ENCODE measurements around the gene CEP104.

Gene CEP104

GRCh38 chr1:3868464-3869006 is 11.5 kb upstream of the CEP104 start:
- no peaks in the 10 kb centered on the region for H3K27me3 ChIP-seq (ENCODE audit: control insufficient read depth in 3 of 3, insufficient read depth in 3 of 3, low read depth in 1 of 3, low read length in 3 of 3)
- H2BK5ac ChIP-seq (ENCODE audit: low read length): peak overlapping the region; percentile 53
- peak overlapping the region; percentile 95 for H4K91ac ChIP-seq (ENCODE audit: low read depth, low read length, poor library complexity)
- H3K36me3 ChIP-seq (replicated peaks in 1 of 2; ENCODE audit: control insufficient read depth in 2 of 2, insufficient read depth in 2 of 2, low read length in 2 of 2): peaks cover 3 to 13% of the 10 kb centered on the region in 2 donors
- no peak overlapping the region for H2BK15ac ChIP-seq (ENCODE audit: low read length)
- peak overlapping the region; percentile 89 for H3K23ac ChIP-seq (ENCODE audit: low read depth, low read length, poor library complexity)
- H3K4me2 ChIP-seq (ENCODE audit: insufficient read depth, low read length, poor library complexity, severe bottlenecking): no peak overlapping the region
- peak overlapping the region; percentile 90 for H2BK12ac ChIP-seq (ENCODE audit: low read length)
- peak overlapping the region; percentile 82 for H3K14ac ChIP-seq (ENCODE audit: low read length)
- H3K4ac ChIP-seq (ENCODE audit: low read length): peak overlapping the region; percentile 84
- H3K9me3 ChIP-seq (replicated peaks in 1 of 2; ENCODE audit: control insufficient read depth in 2 of 2, insufficient read depth in 1 of 2, low read depth in 1 of 2, low read length in 2 of 2): peaks cover 0 to 9% of the 10 kb centered on the region in 2 donors
- peak overlapping the region; percentile 63 for H2AK5ac ChIP-seq (ENCODE audit: low read depth, low read length)
- H3K18ac ChIP-seq (ENCODE audit: low read length): peak overlapping the region; percentile 17
- H3K79me1 ChIP-seq (ENCODE audit: low read depth, low read length): no peaks in the 10 kb centered on the region
- WGBS, 2 donors (ENCODE audit: extremely low coverage in 2 of 2, insufficient read length in 2 of 2, insufficient replicate concordance in 1 of 2): no CpG with 5 or more reads among the region's 13 CpGs
- peak overlapping the region; percentile 82 for H4K8ac ChIP-seq (ENCODE audit: low read depth, low read length)
- H3K4me1 ChIP-seq (ENCODE audit: control insufficient read depth in 2 of 2, insufficient read depth in 1 of 2, low read depth in 1 of 2, low read length in 2 of 2): peaks cover 0 to 2% of the 10 kb centered on the region in 2 donors
- H3K27ac ChIP-seq (replicated peaks; ENCODE audit: low read length): no peak overlapping the region
- no peak for DNase-seq (ENCODE audit: low spot score)
- H2BK120ac ChIP-seq (ENCODE audit: low read depth, low read length): no peak overlapping the region
- H2AFZ ChIP-seq (ENCODE audit: low read length): no peak overlapping the region
- peak overlapping the region; percentile 77 for H3K9ac ChIP-seq (ENCODE audit: low read depth, low read length, poor library complexity)
- peak overlapping the region in 1 of 2 donors; percentile 17 for H3K4me3 ChIP-seq (ENCODE audit: low read length in 2 of 2)

GRCh38 chr1:3865606-3866160 is 8.7 kb upstream of the CEP104 start:
- H3K18ac ChIP-seq (ENCODE audit: low read length): peak overlapping the region; percentile 28
- peaks cover 3 to 8% of the 10 kb centered on the region in 2 donors for H3K36me3 ChIP-seq (replicated peaks in 1 of 2; ENCODE audit: control insufficient read depth in 2 of 2, insufficient read depth in 2 of 2, low read length in 2 of 2)

GRCh38 chr1:3864884-3865283 is 7.9 kb upstream of the CEP104 start:
- Histone ChIP-seq H3K79me1 (ENCODE audit: low read depth, low read length) (no peaks in the 10 kb centered on the region), H2BK5ac (ENCODE audit: low read length) (no peak overlapping the region), H3K36me3 (replicated peaks in 1 of 2; ENCODE audit: control insufficient read depth in 2 of 2, insufficient read depth in 2 of 2, low read length in 2 of 2) (peaks cover 3 to 8% of the 10 kb centered on the region in 2 donors), H3K27ac (replicated peaks; ENCODE audit: low read length) (no peak overlapping the region), H2AK5ac (ENCODE audit: low read depth, low read length) (no peak overlapping the region), H3K4me2 (ENCODE audit: insufficient read depth, low read length, poor library complexity, severe bottlenecking) (no peak overlapping the region), H2AFZ (ENCODE audit: low read length) (no peak overlapping the region), H4K8ac (ENCODE audit: low read depth, low read length) (no peak overlapping the region), H3K14ac (ENCODE audit: low read length) (no peak overlapping the region), H2BK15ac (ENCODE audit: low read length) (no peak overlapping the region), H3K4me3 (ENCODE audit: low read length in 2 of 2) (no peak overlapping the region), H3K4ac (ENCODE audit: low read length) (no peak overlapping the region), H3K18ac (ENCODE audit: low read length) (no peak overlapping the region), H2BK12ac (ENCODE audit: low read length) (no peak overlapping the region), H3K9me3 (replicated peaks in 1 of 2; ENCODE audit: control insufficient read depth in 2 of 2, insufficient read depth in 1 of 2, low read depth in 1 of 2, low read length in 2 of 2) (peaks cover 0 to 9% of the 10 kb centered on the region in 2 donors), H3K4me1 (ENCODE audit: control insufficient read depth in 2 of 2, insufficient read depth in 1 of 2, low read depth in 1 of 2, low read length in 2 of 2) (no peaks in the 10 kb centered on the region), H3K27me3 (ENCODE audit: control insufficient read depth in 3 of 3, insufficient read depth in 3 of 3, low read depth in 1 of 3, low read length in 3 of 3) (no peaks in the 10 kb centered on the region), H3K9ac (ENCODE audit: low read depth, low read length, poor library complexity) (no peak overlapping the region), H2BK120ac (ENCODE audit: low read depth, low read length) (no peak overlapping the region), H3K23ac (ENCODE audit: low read depth, low read length, poor library complexity) (no peak overlapping the region), H4K91ac (ENCODE audit: low read depth, low read length, poor library complexity) (no peak overlapping the region)
- no peak for DNase-seq (ENCODE audit: low spot score)
- WGBS, 2 donors (ENCODE audit: extremely low coverage in 2 of 2, insufficient read length in 2 of 2, insufficient replicate concordance in 1 of 2): no CpG with 5 or more reads among the region's 6 CpGs

More at GRCh38 chr1:3865606-3866160, 8.7 kb upstream of the CEP104 start:
- H2AK5ac ChIP-seq (ENCODE audit: low read depth, low read length): peak overlapping the region; percentile 56
- H3K23ac ChIP-seq (ENCODE audit: low read depth, low read length, poor library complexity): no peak overlapping the region
- peaks cover 0 to 2% of the 10 kb centered on the region in 2 donors for H3K4me1 ChIP-seq (ENCODE audit: control insufficient read depth in 2 of 2, insufficient read depth in 1 of 2, low read depth in 1 of 2, low read length in 2 of 2)
- no peak overlapping the region for H4K8ac ChIP-seq (ENCODE audit: low read depth, low read length)
- H3K27ac ChIP-seq (replicated peaks; ENCODE audit: low read length): no peak overlapping the region
- H2AFZ ChIP-seq (ENCODE audit: low read length): no peak overlapping the region
- H3K4me2 ChIP-seq (ENCODE audit: insufficient read depth, low read length, poor library complexity, severe bottlenecking): no peak overlapping the region
- no peak overlapping the region for H3K4me3 ChIP-seq (ENCODE audit: low read length in 2 of 2)
- no peaks in the 10 kb centered on the region for H3K27me3 ChIP-seq (ENCODE audit: control insufficient read depth in 3 of 3, insufficient read depth in 3 of 3, low read depth in 1 of 3, low read length in 3 of 3)
- no peak overlapping the region for H2BK120ac ChIP-seq (ENCODE audit: low read depth, low read length)
- no peak overlapping the region for H3K4ac ChIP-seq (ENCODE audit: low read length)
- H3K14ac ChIP-seq (ENCODE audit: low read length): no peak overlapping the region
- H4K91ac ChIP-seq (ENCODE audit: low read depth, low read length, poor library complexity): no peak overlapping the region
- H2BK15ac ChIP-seq (ENCODE audit: low read length): no peak overlapping the region
- no peak for DNase-seq (ENCODE audit: low spot score)
- H3K9ac ChIP-seq (ENCODE audit: low read depth, low read length, poor library complexity): no peak overlapping the region
- peaks cover 0 to 9% of the 10 kb centered on the region in 2 donors for H3K9me3 ChIP-seq (replicated peaks in 1 of 2; ENCODE audit: control insufficient read depth in 2 of 2, insufficient read depth in 1 of 2, low read depth in 1 of 2, low read length in 2 of 2)
- no CpG with 5 or more reads among the region's 18 CpGs for WGBS, 2 donors (ENCODE audit: extremely low coverage in 2 of 2, insufficient read length in 2 of 2, insufficient replicate concordance in 1 of 2)
- H3K79me1 ChIP-seq (ENCODE audit: low read depth, low read length): no peaks in the 10 kb centered on the region
- peak overlapping the region; percentile 73 for H2BK12ac ChIP-seq (ENCODE audit: low read length)
- no peak overlapping the region for H2BK5ac ChIP-seq (ENCODE audit: low read length)

- Histone ChIP-seq H2BK5ac (ENCODE audit: low read length) (no peak overlapping the region), H3K27me3 (ENCODE audit: control insufficient read depth in 3 of 3, insufficient read depth in 3 of 3, low read depth in 1 of 3, low read length in 3 of 3) (no peaks in the 10 kb centered on the region), H3K9ac (ENCODE audit: low read depth, low read length, poor library complexity) (no peak overlapping the region), H4K8ac (ENCODE audit: low read depth, low read length) (no peak overlapping the region), H3K36me3 (replicated peaks in 1 of 2; ENCODE audit: control insufficient read depth in 2 of 2, insufficient read depth in 2 of 2, low read length in 2 of 2) (peaks cover 0 to 2% of the 10 kb centered on the region in 2 donors), H3K23ac (ENCODE audit: low read depth, low read length, poor library complexity) (no peak overlapping the region), H3K18ac (ENCODE audit: low read length) (no peak overlapping the region), H3K4me1 (ENCODE audit: control insufficient read depth in 2 of 2, insufficient read depth in 1 of 2, low read depth in 1 of 2, low read length in 2 of 2) (no peaks in the 10 kb centered on the region), H3K9me3 (replicated peaks in 1 of 2; ENCODE audit: control insufficient read depth in 2 of 2, insufficient read depth in 1 of 2, low read depth in 1 of 2, low read length in 2 of 2) (peaks cover 0 to 4% of the 10 kb centered on the region in 2 donors), H2BK120ac (ENCODE audit: low read depth, low read length) (no peak overlapping the region), H3K4ac (ENCODE audit: low read length) (no peak overlapping the region), H3K4me2 (ENCODE audit: insufficient read depth, low read length, poor library complexity, severe bottlenecking) (no peak overlapping the region), H2BK15ac (ENCODE audit: low read length) (no peak overlapping the region), H2AFZ (ENCODE audit: low read length) (no peak overlapping the region), H3K27ac (replicated peaks; ENCODE audit: low read length) (no peak overlapping the region), H2BK12ac (ENCODE audit: low read length) (no peak overlapping the region), H3K4me3 (ENCODE audit: low read length in 2 of 2) (no peak overlapping the region), H2AK5ac (ENCODE audit: low read depth, low read length) (no peak overlapping the region), H3K79me1 (ENCODE audit: low read depth, low read length) (no peaks in the 10 kb centered on the region), H3K14ac (ENCODE audit: low read length) (no peak overlapping the region), H4K91ac (ENCODE audit: low read depth, low read length, poor library complexity) (no peak overlapping the region)
- no CpG with 5 or more reads among the region's 12 CpGs for WGBS, 2 donors (ENCODE audit: extremely low coverage in 2 of 2, insufficient read length in 2 of 2, insufficient replicate concordance in 1 of 2)
- DNase-seq (ENCODE audit: low spot score): no peak
Measured at GRCh38 chr1:3863231-3863935, 6.4 kb upstream of the CEP104 start.

Data from neuronal stem cell (in vitro differentiated cells).